BLaER1 treated with 17β-estradiol and CSF1 and Interleukin-3, amounts not matched to agents 10 nM and 100 nM (cell line): ENCODE data around the gene ARSI.

Experiments
- H3K27ac ChIP-seq, 11 experiments: shearing (Covaris generic); formaldehyde crosslinking; 2 replicates each; pipeline ENCODE4 v1.8.1; 2022
- H3K27me3 ChIP-seq, 11 experiments: shearing (Covaris generic); formaldehyde crosslinking; 2 replicates each; pipeline ENCODE4 v1.8.1; 2022
- H3K36me3 ChIP-seq, 11 experiments: shearing (Covaris generic); formaldehyde crosslinking; 2 replicates each; pipeline ENCODE4 v1.8.1; 2022
- H3K4me1 ChIP-seq, 10 experiments: shearing (Covaris generic); formaldehyde crosslinking; 2 replicates each; pipeline ENCODE4 v1.8.1; 2022
- H3K4me2 ChIP-seq, 11 experiments: shearing (Covaris generic); formaldehyde crosslinking; 2 replicates each; pipeline ENCODE4 v1.8.1; 2022
- H3K4me3 ChIP-seq, 10 experiments: shearing (Covaris generic); formaldehyde crosslinking; 2 replicates each; pipeline ENCODE4 v1.8.1; 2022
- H3K9ac ChIP-seq, 11 experiments: shearing (Covaris generic); formaldehyde crosslinking; 2 replicates each; pipeline ENCODE4 v1.8.1; 2022
- H3K9me3 ChIP-seq, 11 experiments: shearing (Covaris generic); formaldehyde crosslinking; replicated peaks in 1 of 11; 2 replicates each; pipeline ENCODE4 v1.8.1; 2022
- H4K20me1 ChIP-seq, 11 experiments: shearing (Covaris generic); formaldehyde crosslinking; 2 replicates each; pipeline ENCODE4 v1.8.1; 2022
- Cebpa-rat ChIP-seq, 11 experiments: shearing (Covaris generic); IDR thresholded peaks; 2 replicates each; pipeline ENCODE4 v1.8.1; 2022

ARSI gene

GRCh38 chr5:150306775-150307174 lies 4.1 kb upstream of the ARSI start:
- no peak for TF ChIP-seq Cebpa-rat (IDR thresholded peaks at IDR 0.05)
- Histone ChIP-seq H4K20me1 (no peaks in the 10 kb centered on the region), H3K4me2 (no peak overlapping the region), H3K9ac (no peak overlapping the region), H3K27ac (no peak overlapping the region), H3K27me3 (peaks cover 16 to 26% (median 23%) of the 10 kb centered on the region in 11 experiments), H3K4me1 (peaks cover 4 to 21% (median 15%) of the 10 kb centered on the region in 10 experiments; a peak in 17 of 20 replicates), H3K36me3 (no peaks in the 10 kb centered on the region), H3K9me3 (no peaks in the 10 kb centered on the region), H3K4me3 (no peak overlapping the region)

- Histone ChIP-seq H3K4me2 (peak overlapping the region in 2 of 11 experiments; percentile 7 to 24; a peak in 2 of 22 replicates), H3K27me3 (peaks cover 16 to 32% (median 26%) of the 10 kb centered on the region in 11 experiments), H3K9me3 (no peaks in the 10 kb centered on the region), H4K20me1 (no peaks in the 10 kb centered on the region), H3K4me3 (no peak overlapping the region), H3K9ac (no peak overlapping the region), H3K36me3 (no peaks in the 10 kb centered on the region), H3K27ac (no peak overlapping the region), H3K4me1 (peaks cover 4 to 21% (median 14%) of the 10 kb centered on the region in 10 experiments; a peak in 17 of 20 replicates)
- TF ChIP-seq Cebpa-rat (IDR thresholded peaks at IDR 0.05), result no peak
Observed at GRCh38 chr5:150305557-150305956, 2.9 kb upstream of the ARSI start.

- Histone ChIP-seq H3K36me3 (no peaks in the 10 kb centered on the region), H3K4me2 (0 out of 22 replicates have a peak overlapping the region, but pooled peaks of 1 of the 11 experiments have one; percentile 7), H3K27ac (no peak overlapping the region), H3K4me1 (peaks cover 4 to 16% (median 11%) of the 10 kb centered on the region in 10 experiments; a peak in 17 of 20 replicates), H3K9me3 (no peaks in the 10 kb centered on the region), H3K9ac (no peak overlapping the region), H3K4me3 (no peak overlapping the region), H3K27me3 (peaks cover 16 to 32% (median 26%) of the 10 kb centered on the region in 11 experiments), H4K20me1 (no peaks in the 10 kb centered on the region)
- no peak for TF ChIP-seq Cebpa-rat (IDR thresholded peaks at IDR 0.05)
Observed at GRCh38 chr5:150305095-150305494, 2.4 kb upstream of the ARSI start.

- Histone ChIP-seq H3K27me3 (peaks cover 16 to 32% (median 26%) of the 10 kb centered on the region in 11 experiments), H3K9me3 (no peaks in the 10 kb centered on the region), H3K27ac (no peak overlapping the region), H3K9ac (no peak overlapping the region), H3K4me2 (no peak overlapping the region), H4K20me1 (no peaks in the 10 kb centered on the region), H3K4me1 (peaks cover 4 to 11% (median 6%) of the 10 kb centered on the region in 10 experiments; a peak in 17 of 20 replicates), H3K36me3 (no peaks in the 10 kb centered on the region), H3K4me3 (no peak overlapping the region)
- TF ChIP-seq Cebpa-rat (IDR thresholded peaks at IDR 0.05), result no peak
Observed at GRCh38 chr5:150304481-150305081, 1.9 kb upstream of the ARSI start.

GRCh38 chr5:150303660-150304386 lies 1.1 kb upstream of the ARSI start:
- no peak overlapping the region for H3K9ac ChIP-seq
- H3K27me3 ChIP-seq, result peaks cover 16 to 32% (median 26%) of the 10 kb centered on the region in 11 experiments
- no peak overlapping the region for H3K4me2 ChIP-seq
- H3K36me3 ChIP-seq, result no peaks in the 10 kb centered on the region
- H3K4me3 ChIP-seq, result no peak overlapping the region
- no peak for TF ChIP-seq Cebpa-rat (IDR thresholded peaks at IDR 0.05)
- H4K20me1 ChIP-seq, result no peaks in the 10 kb centered on the region
- H3K4me1 ChIP-seq, result peaks cover 0 to 7% (median 0%) of the 10 kb centered on the region in 10 experiments; a peak in 4 of 20 replicates
- no peaks in the 10 kb centered on the region for H3K9me3 ChIP-seq
- no peak overlapping the region for H3K27ac ChIP-seq

GRCh38 chr5:150303070-150303615 lies 438 bp upstream of the ARSI start:
- no peak for TF ChIP-seq Cebpa-rat (IDR thresholded peaks at IDR 0.05)
- Histone ChIP-seq H3K9ac (no peak overlapping the region), H3K27me3 (peaks cover 16 to 32% (median 26%) of the 10 kb centered on the region in 11 experiments), H3K36me3 (no peaks in the 10 kb centered on the region), H3K4me2 (no peak overlapping the region), H3K9me3 (no peaks in the 10 kb centered on the region), H3K4me3 (no peak overlapping the region), H3K27ac (no peak overlapping the region), H4K20me1 (no peaks in the 10 kb centered on the region), H3K4me1 (peaks cover 0 to 7% (median 0%) of the 10 kb centered on the region in 10 experiments; a peak in 4 of 20 replicates)

- H3K4me1 ChIP-seq, result peaks cover 0 to 7% (median 0%) of the 10 kb centered on the region in 10 experiments; a peak in 4 of 20 replicates
- no peaks in the 10 kb centered on the region for H3K36me3 ChIP-seq
- H3K9ac ChIP-seq, result no peak overlapping the region
- TF ChIP-seq Cebpa-rat (IDR thresholded peaks at IDR 0.05), result no peak
- peaks cover 16 to 32% (median 26%) of the 10 kb centered on the region in 11 experiments for H3K27me3 ChIP-seq
- H3K4me3 ChIP-seq, result no peak overlapping the region
- H3K9me3 ChIP-seq, result no peaks in the 10 kb centered on the region
- H4K20me1 ChIP-seq, result no peaks in the 10 kb centered on the region
- H3K27ac ChIP-seq, result no peak overlapping the region
- no peak overlapping the region for H3K4me2 ChIP-seq
Observed at GRCh38 chr5:150301901-150302300, 804 bp downstream of the ARSI start.

- TF ChIP-seq Cebpa-rat (IDR thresholded peaks at IDR 0.05), result no peak
- H4K20me1 ChIP-seq, result no peaks in the 10 kb centered on the region
- no peak overlapping the region for H3K4me3 ChIP-seq
- H3K27ac ChIP-seq, result no peak overlapping the region
- H3K4me2 ChIP-seq, result no peak overlapping the region
- no peaks in the 10 kb centered on the region for H3K36me3 ChIP-seq
- H3K9me3 ChIP-seq, result no peaks in the 10 kb centered on the region
- peaks cover 0 to 7% (median 0%) of the 10 kb centered on the region in 10 experiments; a peak in 4 of 20 replicates for H3K4me1 ChIP-seq
- H3K27me3 ChIP-seq, result peaks cover 16 to 32% (median 26%) of the 10 kb centered on the region in 11 experiments
- H3K9ac ChIP-seq, result no peak overlapping the region
Observed at GRCh38 chr5:150301170-150301505, 1.6 kb downstream of the ARSI start.

GRCh38 chr5:150300496-150301169 lies 2.1 kb downstream of the ARSI start:
- Histone ChIP-seq H3K4me1 (peaks cover 0 to 5% (median 0%) of the 10 kb centered on the region in 10 experiments; a peak in 4 of 20 replicates), H3K27ac (no peak overlapping the region), H3K9me3 (no peaks in the 10 kb centered on the region), H4K20me1 (no peaks in the 10 kb centered on the region), H3K27me3 (peaks cover 16 to 32% (median 26%) of the 10 kb centered on the region in 11 experiments), H3K4me2 (no peak overlapping the region), H3K9ac (no peak overlapping the region), H3K36me3 (no peaks in the 10 kb centered on the region), H3K4me3 (no peak overlapping the region)
- TF ChIP-seq Cebpa-rat (IDR thresholded peaks at IDR 0.05), result no peak
